HG03469 (cell line): ENCODE measurements around the gene SNX11.
A peak's percentile ranks its signal among the peaks of the same experiment; 100 is the strongest.
"Not testable (repeated sequence)": the region's sequence is repeated elsewhere in the genome, so short reads cannot be mapped to it uniquely, and the experiment has no call there.

Experiments used
- ATAC-seq: cut with Tn5 transposase; IDR thresholded peaks from one replicate; pipeline ENCODE4 v1.9.1; 2021; ENCODE audit warnings: mild to moderate bottlenecking, moderate library complexity, moderate number of reproducible peaks; ENCODE audit not compliant: unreplicated experiment

The SNX11 gene, protein sequence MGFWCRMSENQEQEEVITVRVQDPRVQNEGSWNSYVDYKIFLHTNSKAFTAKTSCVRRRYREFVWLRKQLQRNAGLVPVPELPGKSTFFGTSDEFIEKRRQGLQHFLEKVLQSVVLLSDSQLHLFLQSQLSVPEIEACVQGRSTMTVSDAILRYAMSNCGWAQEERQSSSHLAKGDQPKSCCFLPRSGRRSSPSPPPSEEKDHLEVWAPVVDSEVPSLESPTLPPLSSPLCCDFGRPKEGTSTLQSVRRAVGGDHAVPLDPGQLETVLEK

DNA sequence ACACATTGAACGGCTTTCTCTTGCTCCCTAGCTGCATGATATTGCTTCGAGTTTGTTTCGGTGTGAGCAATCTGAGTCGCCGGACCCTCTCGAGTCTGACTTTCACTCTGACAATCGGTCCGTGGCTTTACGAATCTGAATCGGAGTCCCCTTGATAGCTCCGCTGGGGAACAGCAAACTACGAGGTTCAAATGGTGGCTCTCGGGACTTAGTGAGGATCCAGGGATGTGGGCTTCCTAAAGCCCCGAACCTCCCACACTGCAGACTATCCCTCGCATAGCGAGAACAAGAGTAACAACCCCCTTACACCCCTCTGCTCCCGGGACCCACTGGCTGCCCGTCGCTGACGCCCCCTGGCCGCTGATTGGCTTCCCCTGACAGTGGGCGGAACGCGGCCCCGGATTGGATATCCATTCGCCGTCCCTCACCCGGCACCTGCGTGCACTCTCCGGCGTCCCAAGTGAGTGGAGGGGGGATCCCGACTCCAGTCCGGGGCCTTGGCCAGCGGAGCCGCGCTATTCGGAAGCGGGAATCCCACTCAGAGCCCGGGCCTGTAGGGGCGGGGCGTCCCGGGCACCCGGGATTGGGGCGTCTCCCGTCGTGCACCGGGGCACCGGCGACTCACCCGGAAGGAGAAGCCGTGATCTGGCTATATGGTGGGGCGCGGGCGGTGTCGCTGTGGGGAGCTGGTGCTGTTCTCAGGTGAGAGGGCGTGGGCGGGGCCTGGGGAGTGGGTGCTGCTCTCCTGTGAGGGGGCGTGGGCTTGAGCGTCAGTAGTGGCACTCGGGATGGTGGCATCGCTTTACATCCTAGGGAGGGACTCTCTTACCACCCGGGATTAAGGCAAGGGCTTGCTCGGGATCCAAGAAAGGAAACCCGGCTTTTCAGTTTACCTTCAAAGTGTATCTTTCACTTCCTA lies at the start of gene SNX11:
TSS of gene SNX11 (plus strand) at position 630 of the 919 bp plus-strand sequence. CDS start 4,278 bp downstream, outside the sequence.
- peak; percentile 57 for ATAC-seq

DNA sequence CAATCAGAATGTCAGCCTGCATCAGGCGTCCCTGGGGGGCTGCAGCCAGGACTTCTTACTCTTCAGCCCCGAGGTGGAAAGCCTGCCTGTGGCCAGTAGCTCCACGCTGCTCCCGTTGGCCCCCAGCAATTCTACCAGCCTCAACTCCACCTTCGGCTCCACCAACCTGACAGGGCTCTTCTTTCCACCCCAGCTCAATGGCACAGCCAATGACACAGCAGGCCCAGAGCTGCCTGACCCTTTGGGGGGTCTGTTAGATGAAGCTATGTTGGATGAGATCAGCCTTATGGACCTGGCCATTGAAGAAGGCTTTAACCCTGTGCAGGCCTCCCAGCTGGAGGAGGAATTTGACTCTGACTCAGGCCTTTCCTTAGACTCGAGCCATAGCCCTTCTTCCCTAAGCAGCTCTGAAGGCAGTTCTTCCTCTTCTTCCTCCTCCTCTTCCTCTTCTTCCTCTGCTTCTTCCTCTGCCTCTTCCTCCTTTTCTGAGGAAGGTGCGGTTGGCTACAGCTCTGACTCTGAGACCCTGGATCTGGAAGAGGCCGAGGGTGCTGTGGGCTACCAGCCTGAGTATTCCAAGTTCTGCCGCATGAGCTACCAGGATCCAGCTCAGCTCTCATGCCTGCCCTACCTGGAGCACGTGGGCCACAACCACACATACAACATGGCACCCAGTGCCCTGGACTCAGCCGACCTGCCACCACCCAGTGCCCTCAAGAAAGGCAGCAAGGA lies 49.0 kb upstream of the SNX11 start:
- ATAC-seq = no peak

DNA sequence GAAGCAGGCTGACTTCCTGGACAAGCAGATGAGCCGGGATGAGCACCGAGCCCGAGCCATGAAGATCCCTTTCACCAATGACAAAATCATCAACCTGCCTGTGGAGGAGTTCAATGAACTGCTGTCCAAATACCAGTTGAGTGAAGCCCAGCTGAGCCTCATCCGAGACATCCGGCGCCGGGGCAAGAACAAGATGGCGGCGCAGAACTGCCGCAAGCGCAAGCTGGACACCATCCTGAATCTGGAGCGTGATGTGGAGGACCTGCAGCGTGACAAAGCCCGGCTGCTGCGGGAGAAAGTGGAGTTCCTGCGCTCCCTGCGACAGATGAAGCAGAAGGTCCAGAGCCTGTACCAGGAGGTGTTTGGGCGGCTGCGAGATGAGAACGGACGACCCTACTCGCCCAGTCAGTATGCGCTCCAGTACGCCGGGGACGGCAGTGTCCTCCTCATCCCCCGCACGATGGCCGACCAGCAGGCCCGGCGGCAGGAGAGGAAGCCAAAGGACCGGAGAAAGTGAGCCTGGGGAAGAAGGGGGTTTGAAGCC lies 48.4 kb upstream of the SNX11 start:
- no peak for ATAC-seq

DNA sequence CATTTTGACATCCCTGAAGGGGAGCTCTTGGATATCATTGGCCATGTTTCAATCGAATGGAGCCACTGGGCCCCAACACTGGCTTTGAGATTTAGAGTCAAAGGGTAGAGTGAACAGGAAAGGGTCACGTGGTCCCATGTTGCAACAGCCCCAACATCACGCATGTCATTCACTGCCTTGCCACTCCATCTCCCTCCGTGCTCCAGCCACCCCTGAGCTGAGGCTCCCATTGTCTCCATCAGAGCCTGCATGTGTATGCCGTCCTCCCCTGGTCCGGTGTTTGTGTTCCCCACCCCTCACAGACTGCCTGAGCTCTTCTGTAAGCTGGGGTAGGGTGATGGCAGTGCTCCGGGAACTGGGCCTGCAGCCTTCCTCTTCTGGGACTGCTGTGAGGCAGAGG lies 47.3 kb upstream of the SNX11 start:
- no peak for ATAC-seq

DNA sequence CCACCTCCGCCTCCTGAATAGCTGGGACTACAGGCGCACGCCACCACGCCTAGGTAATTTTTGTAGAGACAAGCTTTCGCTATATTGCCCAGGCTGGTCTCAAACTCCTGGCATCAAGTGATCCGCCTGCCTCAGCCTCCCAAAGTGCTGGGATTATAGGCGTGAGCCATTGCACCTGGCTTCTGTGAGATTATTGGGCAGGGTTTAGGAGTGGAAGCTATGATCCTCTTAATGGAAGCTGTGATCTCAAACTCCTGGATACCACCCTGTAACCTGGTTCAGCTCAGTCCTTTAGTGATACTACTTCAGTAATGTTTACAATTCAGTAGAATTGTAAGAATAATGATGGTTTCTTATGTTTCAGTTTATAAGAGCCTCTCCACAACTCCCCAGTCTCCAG lies 45.3 kb upstream of the SNX11 start:
- no peak for ATAC-seq

DNA sequence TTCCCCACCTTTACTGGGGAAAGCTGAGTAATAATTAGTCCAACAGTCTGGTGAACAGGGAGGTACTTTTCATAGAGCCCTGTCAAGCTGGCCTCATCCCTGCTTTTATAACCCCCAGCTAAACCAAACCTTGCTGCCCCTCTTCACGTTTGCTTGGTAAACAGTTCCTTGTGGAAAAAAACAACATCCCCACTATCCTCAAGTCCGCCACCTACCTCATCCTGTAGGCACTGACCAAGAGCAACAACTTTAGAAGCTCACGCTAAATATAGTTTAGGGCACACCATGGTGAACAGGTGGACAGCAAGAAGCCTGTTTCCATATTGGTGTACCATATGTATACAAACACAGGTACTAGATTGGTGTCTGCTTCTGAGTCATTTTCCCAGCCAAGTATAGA lies 42.9 kb upstream of the SNX11 start:
- no peak for ATAC-seq

DNA sequence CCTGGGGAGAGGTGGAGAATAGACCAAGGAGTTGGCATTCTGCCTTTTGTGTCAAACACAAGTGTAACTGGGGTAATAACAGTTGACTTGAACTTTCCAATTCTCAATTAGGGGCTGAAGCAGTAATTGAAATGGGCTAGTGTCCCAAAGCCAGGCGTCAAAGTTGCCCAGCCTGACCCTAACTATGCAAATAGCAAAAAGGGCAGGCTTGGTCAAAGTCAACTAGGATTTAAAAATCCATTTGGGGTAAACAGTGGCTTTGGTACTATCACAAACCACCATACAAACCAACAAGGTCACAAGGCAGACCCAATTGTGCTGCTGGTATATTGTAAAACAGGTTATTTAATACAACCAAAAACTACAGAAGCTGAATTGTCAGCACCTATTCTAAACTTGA lies 41.4 kb upstream of the SNX11 start:
- ATAC-seq = no peak

DNA sequence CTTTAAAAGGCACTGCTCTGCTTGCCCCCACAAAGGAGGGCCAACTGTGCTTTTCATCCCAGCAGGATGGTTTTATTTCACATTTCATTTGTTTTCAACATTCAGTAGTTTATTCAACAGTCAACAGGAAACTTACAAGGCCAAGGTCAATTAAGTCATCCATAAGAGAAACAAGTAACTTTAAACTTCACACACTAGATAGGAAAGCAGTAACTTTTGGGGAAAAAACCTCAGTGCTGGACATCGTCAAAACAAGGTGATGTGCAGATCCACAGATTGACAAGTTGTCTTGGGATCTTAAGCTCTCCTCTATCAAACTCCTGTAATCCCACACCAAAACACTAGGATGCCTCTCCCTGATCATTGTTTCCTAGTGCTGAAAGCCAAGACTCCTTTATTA lies 40.9 kb upstream of the SNX11 start:
- ATAC-seq = no peak

DNA sequence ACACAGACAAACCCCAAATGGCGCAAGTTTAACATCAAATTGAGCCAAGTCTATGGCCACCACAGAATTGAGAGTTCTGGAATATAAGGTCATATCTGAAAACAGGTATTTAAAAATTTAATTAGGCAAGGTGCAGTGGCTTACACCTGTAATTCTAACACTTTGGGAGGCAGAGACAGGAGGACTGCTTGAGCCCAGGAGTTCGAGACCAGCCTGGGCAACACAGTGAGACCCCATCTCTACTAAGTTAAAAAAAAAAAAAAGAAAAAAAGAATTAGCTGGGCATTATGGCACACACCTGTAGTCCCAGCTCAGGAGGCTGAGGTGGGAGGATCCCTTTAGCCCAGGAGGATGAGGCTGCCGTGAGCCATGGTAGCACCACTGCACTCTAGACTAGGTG lies 40.3 kb upstream of the SNX11 start:
- ATAC-seq = no peak

DNA sequence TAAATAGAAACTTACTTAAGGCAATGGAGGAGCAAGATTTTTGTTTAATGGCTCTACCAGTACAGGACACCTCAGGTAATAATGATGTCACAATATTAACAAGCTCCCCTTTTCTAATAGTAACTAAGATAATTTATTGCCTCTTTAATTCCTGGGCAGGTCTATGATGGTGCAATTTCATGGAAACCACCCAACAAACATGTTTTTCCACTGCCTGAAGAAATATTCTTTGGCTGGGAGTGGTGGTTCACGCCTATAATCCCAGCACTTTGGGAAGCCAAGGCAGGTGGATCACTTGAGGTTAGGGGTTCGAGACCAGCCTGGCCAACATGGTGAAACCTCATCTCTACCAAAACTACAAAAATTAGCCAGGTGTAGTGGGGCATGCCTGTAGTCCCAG lies 39.8 kb upstream of the SNX11 start:
- not testable (repeated sequence) for ATAC-seq

DNA sequence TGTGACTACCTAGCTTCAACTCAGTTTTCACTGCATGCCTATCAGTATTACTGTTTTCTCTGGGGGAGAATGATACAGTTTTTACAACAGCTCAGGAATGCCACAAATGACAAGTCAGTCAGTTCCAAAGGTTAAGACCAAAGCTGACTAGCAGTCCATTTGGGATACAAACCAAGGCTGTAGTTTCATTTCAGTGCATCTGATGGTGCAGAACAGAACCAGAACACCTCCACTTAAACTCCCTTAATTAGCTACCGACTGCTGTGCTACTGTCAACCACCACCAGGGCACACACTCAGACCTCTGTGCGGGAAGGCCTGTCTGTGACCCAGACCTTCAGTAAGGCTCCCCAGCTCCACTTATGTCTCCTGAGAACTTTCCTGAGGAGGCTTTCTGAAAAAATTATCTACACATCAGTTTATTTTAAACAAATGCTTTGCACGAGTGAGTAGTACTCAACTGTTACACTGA lies 39.0 kb upstream of the SNX11 start:
- no peak for ATAC-seq

DNA sequence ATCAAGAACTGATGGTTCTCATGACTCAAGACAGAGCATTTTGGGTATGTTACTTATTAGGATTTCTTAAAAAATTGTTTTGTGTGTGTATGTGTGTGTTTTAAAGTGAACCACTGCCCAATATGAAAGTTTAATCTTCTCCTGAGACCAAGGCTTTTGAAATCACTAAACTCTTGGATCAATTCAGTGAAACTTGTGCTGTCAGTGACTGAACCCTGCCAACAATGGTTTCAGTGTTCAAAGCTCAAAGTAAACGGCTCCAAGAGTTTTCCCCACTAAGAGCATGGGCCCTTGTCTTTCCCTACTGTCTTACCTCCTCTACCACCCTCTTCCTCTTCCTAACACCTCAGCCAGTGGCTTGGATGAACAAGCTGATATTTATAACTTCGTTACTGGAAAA lies 37.4 kb upstream of the SNX11 start:
- no peak for ATAC-seq

DNA sequence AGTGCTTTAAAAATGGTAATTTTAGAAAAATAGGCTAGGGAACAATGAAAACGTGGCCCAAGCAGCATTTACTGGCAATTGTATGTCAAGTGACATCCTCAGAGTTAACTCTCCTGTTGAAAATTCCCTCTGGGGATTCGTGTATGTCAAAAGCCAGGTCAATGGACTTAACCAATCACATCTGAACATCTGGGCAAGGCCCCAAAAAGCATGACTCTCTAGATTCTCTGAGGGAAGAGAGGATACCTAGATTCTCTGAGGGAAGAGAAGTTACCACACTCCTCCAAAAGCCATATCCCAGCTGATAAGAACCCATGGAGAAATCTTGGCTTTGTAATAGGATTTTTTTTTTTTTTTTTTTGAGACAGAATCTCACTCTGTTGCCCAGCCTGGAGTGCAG lies 35.9 kb upstream of the SNX11 start:
- no peak for ATAC-seq

DNA sequence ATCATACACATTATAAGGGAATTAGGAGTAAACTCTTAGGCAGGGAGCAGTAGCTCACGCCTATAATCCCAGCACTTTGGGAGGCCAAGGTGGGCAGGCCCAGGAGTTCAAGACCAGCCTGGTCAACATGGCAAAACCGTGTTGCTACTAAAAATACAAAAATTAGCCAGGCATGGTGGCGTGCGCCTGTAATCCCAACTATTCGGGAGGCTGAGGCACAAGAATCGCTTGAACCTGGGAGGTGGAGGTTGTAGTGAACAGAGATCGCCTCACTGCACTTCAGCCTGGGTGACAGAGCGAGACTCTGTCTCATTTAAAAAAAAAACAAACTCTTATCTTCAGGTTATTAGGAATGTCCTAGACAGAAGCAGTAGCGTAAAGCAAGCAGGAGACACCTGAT lies 34.8 kb upstream of the SNX11 start:
- not testable (repeated sequence) for ATAC-seq

DNA sequence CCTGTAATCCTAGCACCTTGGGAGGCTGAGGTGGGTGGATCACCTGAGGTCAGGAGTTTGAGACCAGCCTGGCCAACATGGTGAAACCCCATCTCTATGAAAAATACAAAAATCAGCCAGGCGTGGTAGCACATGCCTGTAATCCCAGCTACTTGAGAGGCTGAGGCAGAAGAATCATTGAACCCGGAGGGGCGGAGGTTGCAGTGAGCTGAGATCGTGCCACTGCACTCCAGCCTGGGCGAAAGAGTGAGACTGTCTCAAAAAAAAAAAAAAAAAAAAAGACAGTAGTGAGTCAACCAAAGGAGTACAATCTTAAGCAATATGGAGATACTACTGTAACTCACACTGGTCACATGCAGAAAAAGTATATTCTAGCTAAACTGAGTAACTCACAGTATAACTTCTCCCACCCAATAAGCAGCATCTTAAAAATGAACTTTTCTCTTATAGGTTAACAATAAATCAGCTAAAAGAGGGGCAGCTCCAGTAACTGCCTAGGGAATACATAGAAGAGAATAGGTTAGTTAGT lies 33.9 kb upstream of the SNX11 start:
- ATAC-seq = not testable (repeated sequence)

DNA sequence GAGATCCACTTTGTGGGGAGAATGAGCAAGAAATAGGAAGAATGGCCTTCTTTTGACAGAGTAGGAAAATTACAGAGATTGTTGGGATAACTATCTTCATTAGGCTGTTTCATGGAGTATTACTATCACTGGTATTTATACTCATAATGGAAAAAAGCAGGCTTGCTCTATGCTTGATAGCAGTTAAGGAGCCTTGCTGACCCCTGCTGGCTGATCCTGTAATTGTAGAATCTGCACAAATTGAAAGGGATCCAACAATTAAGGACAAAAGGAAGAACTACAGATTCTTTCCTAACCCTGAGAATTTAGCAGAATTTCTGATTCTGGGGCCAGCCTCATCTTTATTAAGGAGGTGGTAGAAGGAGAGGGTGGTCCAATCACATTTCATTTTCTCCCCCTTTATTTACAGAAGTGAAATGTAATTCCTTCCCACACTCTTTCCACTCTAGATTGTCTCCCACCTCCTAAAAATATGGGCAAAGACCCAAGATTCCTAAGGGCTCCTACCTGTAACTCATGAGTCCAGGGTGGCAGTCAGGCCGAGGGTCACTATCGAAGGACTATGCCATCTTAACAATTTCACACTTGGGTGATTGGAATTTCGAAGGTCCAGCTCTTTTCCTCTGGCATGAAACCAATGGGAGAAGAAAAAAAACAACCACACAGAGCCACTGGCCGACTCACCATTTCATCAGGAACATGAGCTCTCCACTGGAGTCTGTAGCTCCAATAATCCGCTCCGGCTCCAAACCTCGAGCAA lies 33.1 kb upstream of the SNX11 start:
- no peak for ATAC-seq

DNA sequence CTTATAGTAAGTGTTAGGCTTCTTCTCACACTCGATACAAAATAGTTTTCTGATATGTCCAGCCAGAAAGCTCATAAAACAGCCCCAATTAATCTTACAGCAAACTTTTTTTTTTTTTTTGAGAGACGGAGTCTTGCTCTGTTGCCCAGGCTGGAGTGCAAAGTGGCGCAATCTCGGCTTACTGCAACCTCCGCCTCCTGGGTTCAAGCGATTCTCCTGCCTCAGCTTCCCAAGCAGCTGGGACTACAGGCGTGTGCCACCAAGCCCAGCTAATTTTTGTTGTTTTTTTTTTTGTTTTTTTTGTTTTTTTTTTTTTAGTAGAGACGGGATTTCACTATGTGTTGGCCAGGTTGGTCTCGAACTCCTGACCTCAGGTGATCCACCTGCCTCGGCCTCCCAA lies 30.4 kb upstream of the SNX11 start:
- ATAC-seq = not testable (repeated sequence)

DNA sequence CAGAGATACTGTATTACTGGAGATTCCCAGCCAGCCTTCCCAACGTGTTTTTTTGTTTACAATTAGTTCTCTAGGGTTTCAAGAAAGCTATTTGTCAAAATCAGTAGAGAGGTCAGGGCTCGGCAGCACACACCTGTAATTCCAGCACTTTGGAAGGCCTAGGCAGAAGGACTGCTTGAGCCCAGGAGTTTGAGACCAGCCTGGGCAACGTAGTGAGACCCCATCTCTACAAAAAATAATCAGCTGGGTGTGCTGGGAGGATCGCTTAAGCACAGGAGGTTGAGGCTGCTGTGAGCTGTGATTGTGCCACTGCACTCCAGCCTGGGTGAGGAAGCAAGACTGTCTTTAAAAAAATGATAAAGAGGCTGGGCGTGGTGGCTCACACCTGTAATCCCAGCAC lies 25.7 kb upstream of the SNX11 start:
- no peak for ATAC-seq

DNA sequence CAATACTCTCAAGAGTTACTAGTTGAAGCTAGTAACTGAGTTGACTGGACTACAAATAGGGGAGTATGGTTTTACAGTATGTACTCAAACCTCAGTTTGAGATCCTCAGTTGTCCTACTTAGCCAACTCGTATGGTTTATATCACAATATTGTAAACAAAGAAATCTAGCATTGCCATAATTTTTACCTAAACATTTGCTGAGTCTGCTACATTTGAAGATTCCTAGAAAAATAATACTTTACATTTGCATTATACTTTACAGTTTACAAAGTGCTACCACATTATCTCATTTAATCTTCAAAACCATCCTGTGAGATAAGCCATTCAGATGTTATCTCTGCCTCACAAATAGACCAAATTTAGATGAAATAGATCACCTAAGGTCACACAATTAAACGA lies 22.6 kb upstream of the SNX11 start:
- ATAC-seq = no peak
